SK-N-SH (cell line): ENCODE data around the gene RFNG. TPM values are rescaled to one million over a fixed set of nuclear protein-coding genes. Genes with fewer than 3 reads are reported as not detected.
A peak's percentile ranks its signal among the peaks of the same experiment; 100 is the strongest.

ENCODE experiments used
- CTCF ChIA-PET: fragments of 300-600, 350-600 bp; formaldehyde crosslinking; extraction: SDS; loops from one replicate; lab custom pipeline; 2021; lab: Yijun Ruan, JAX
- POLR2A ChIA-PET: fragments of 350-600 bp; sonication (Branson Sonifier 250); formaldehyde crosslinking; extraction: SDS; loops from one replicate; lab custom pipeline; 2020; ENCODE audit warnings: antibody characterized with exemption, inconsistent platforms; lab: Yijun Ruan, JAX
- DNase-seq: peaks from one replicate; pipeline ENCODE4 v3.0.0; 2012
- H2AFZ ChIP-seq: fragments of 200-600 bp; sonication (generic); 2 replicates; pipeline ENCODE4 v1.8.1; 2016; ENCODE audit warnings: antibody characterized with exemption, mild to moderate bottlenecking, low read depth
- H3F3A ChIP-seq: fragments of 200-600 bp; sonication (generic); replicated peaks from 2 replicates; pipeline ENCODE3; 2016; ENCODE audit warnings: antibody characterized with exemption, mild to moderate bottlenecking; ENCODE audit not compliant: insufficient read depth
- H3K27ac ChIP-seq, 2 experiments: fragments of 200-500 bp in 1 of 2; fragments of 200-600 bp in 1 of 2; sonication (Bioruptor generic) in 1 of 2; sonication (generic), shearing (Covaris generic) in 1 of 2; 2 replicates each; pipeline versions ENCODE4 v1.5.1 to v1.6.1; 2014 to 2016; ENCODE audit warnings: low read depth in 2 of 2, inconsistent platforms in 1 of 2, low read length in 1 of 2, mild to moderate bottlenecking in 1 of 2, mixed read lengths in 1 of 2
- H3K27me3 ChIP-seq: fragments of 200-600 bp; sonication (generic), shearing (Covaris generic); 2 replicates; pipeline ENCODE4 v1.6.1; 2016; ENCODE audit warnings: mixed run types; ENCODE audit not compliant: insufficient read depth
- H3K36me3 ChIP-seq, 2 experiments: fragments of 200-500 bp in 1 of 2; fragments of 200-600 bp in 1 of 2; sonication (Bioruptor generic) in 1 of 2; sonication (generic) in 1 of 2; replicated peaks in 1 of 2; 2 replicates each; pipeline versions ENCODE3 to v1.5.1; 2014 to 2016; ENCODE audit warnings: low read length in 1 of 2, mild to moderate bottlenecking in 1 of 2; ENCODE audit not compliant: insufficient read depth in 2 of 2, control insufficient read depth in 1 of 2
- H3K4me1 ChIP-seq, 2 experiments: fragments of 200-500 bp in 1 of 2; fragments of 200-600 bp in 1 of 2; sonication (Bioruptor generic) in 1 of 2; sonication (generic), shearing (Covaris generic) in 1 of 2; 2 replicates each; pipeline versions ENCODE4 v1.5.1 to v1.6.1; 2014 to 2016; ENCODE audit warnings: low read depth in 1 of 2, low read length in 1 of 2, mixed run types in 1 of 2; ENCODE audit not compliant: insufficient read depth in 2 of 2, control insufficient read depth in 1 of 2
- H3K4me2 ChIP-seq: fragments of 200-600 bp; sonication (generic), shearing (Covaris generic); 2 replicates; pipeline ENCODE4 v1.6.1; 2017; ENCODE audit warnings: mixed run types
- H3K4me3 ChIP-seq, 2 experiments: fragments of 200-500 bp in 1 of 2; fragments of 200-600 bp in 1 of 2; sonication (Bioruptor generic) in 1 of 2; sonication (generic), shearing (Covaris generic) in 1 of 2; 2 replicates each; pipeline versions ENCODE4 v1.5.1 to v1.8.1; 2014 to 2016; ENCODE audit warnings: low read depth in 2 of 2, inconsistent platforms in 1 of 2, low read length in 1 of 2, mild to moderate bottlenecking in 1 of 2, mixed read lengths in 1 of 2, moderate library complexity in 1 of 2
- H3K79me2 ChIP-seq: fragments of 200-600 bp; sonication (generic); 2 replicates; pipeline ENCODE4 v1.8.1; 2017; ENCODE audit warnings: mild to moderate bottlenecking; ENCODE audit not compliant: insufficient read depth
- H3K9ac ChIP-seq: fragments of 200-600 bp; sonication (generic); 2 replicates; pipeline ENCODE4 v1.6.1; 2017; ENCODE audit warnings: mixed run types
- H3K9me2 ChIP-seq: fragments of 200-600 bp; sonication (generic); 2 replicates; pipeline ENCODE4 v1.6.1; 2017; ENCODE audit warnings: mixed run types
- H3K9me3 ChIP-seq: fragments of 200-600 bp; sonication (generic); 2 replicates; pipeline ENCODE4 v1.6.1; 2017; ENCODE audit warnings: mixed run types, mild to moderate bottlenecking, moderate library complexity
- H4K20me1 ChIP-seq: fragments of 200-600 bp; sonication (generic); 2 replicates; pipeline ENCODE4 v1.6.1; 2017; ENCODE audit warnings: mild to moderate bottlenecking, mixed run types; ENCODE audit not compliant: insufficient read depth
- ELF1 ChIP-seq: IDR thresholded peaks from 2 replicates; pipeline ENCODE4 v1.4.0; 2012
- EZH2phosphoT487 ChIP-seq: fragments of 200-600 bp; sonication (generic); IDR thresholded peaks from 2 replicates; pipeline ENCODE4 v1.6.1; 2017; ENCODE audit warnings: low read depth, mixed run types, mild to moderate bottlenecking, antibody characterized with exemption, moderate library complexity, borderline replicate concordance
- FOSL2 ChIP-seq: IDR thresholded peaks from 2 replicates; pipeline ENCODE4 v1.4.0; 2012; ENCODE audit warnings: low read depth, mild to moderate bottlenecking, moderate library complexity, borderline replicate concordance
- FOXJ3 ChIP-seq: sonication (generic); formaldehyde crosslinking; IDR thresholded peaks from 2 replicates; pipeline ENCODE4 v1.5.1; 2020; ENCODE audit warnings: mild to moderate bottlenecking, missing genetic modification reagents
- GABPA ChIP-seq: IDR thresholded peaks from 2 replicates; pipeline ENCODE4 v1.4.0; 2012; ENCODE audit warnings: low read depth, mild to moderate bottlenecking
- MEF2A ChIP-seq: IDR thresholded peaks from 2 replicates; pipeline ENCODE4 v1.4.0; 2012; ENCODE audit warnings: low read depth, borderline replicate concordance
- MXI1 ChIP-seq: IDR thresholded peaks from 2 replicates; pipeline ENCODE4 v1.6.1; 2012; ENCODE audit warnings: mild to moderate bottlenecking, low read depth, low read length, improper control_type of control experiment
- NFIC ChIP-seq: IDR thresholded peaks from 2 replicates; pipeline ENCODE4 v1.4.0; 2012; ENCODE audit warnings: borderline replicate concordance
- RAD21 ChIP-seq: IDR thresholded peaks from 2 replicates; pipeline ENCODE4 v1.6.1; 2012; ENCODE audit warnings: mild to moderate bottlenecking, low read length
- RCOR1 ChIP-seq: fragments of 150-350 bp; IDR thresholded peaks from 2 replicates; pipeline ENCODE4 v1.6.1; 2017; ENCODE audit warnings: antibody characterized with exemption, low read length
- SIN3A ChIP-seq: IDR thresholded peaks from 2 replicates; pipeline ENCODE4 v1.6.1; 2012; ENCODE audit warnings: low read depth, mild to moderate bottlenecking, low read length, moderate library complexity, borderline replicate concordance
- SMC3 ChIP-seq: IDR thresholded peaks from 2 replicates; pipeline ENCODE4 v1.6.1; 2012; ENCODE audit warnings: low read depth, low read length, improper control_type of control experiment
- TCF12 ChIP-seq: IDR thresholded peaks from 2 replicates; pipeline ENCODE4 v1.4.0; 2012
- TEAD4 ChIP-seq: IDR thresholded peaks from 2 replicates; pipeline ENCODE4 v1.4.0; 2012; ENCODE audit warnings: mild to moderate bottlenecking, borderline replicate concordance; ENCODE audit not compliant: insufficient read depth
- WGBS: methylation state at CpG from one replicate; pipeline ENCODE4 v1.1.6; 2017; ENCODE audit warnings: low lambda C conversion rate; 5-methylcytosine and 5-hydroxymethylcytosine counted together
- polyA plus RNA-seq, 3 experiments: library from polyadenylated mRNA; depleted of rRNA; stranded (reverse); fragments of >200 nt; gene quantifications; 2 replicates each; pipeline ENCODE4 v1.2.3, GENCODE V29; 2012
- TF ChIP-seq, protein P1 (sequence below): fragments of 150-350 bp; IDR thresholded peaks from 2 replicates; pipeline ENCODE4 v1.6.1; 2016; ENCODE audit warnings: mild to moderate bottlenecking, low read depth, low read length
- TF ChIP-seq, protein P2 (sequence below): IDR thresholded peaks from 2 replicates; pipeline ENCODE4 v1.4.0; 2012; ENCODE audit warnings: low read depth
- TF ChIP-seq, protein P3 (sequence below): fragments of 150-350 bp; IDR thresholded peaks from 2 replicates; pipeline ENCODE4 v1.6.1; 2017; ENCODE audit warnings: antibody characterized with exemption, low read length, low read depth, borderline replicate concordance

RFNG gene
- polyA plus RNA-seq, 1 of the 3 experiments (the other 2 are of a cell fraction), result 68.6 TPM

DNA sequence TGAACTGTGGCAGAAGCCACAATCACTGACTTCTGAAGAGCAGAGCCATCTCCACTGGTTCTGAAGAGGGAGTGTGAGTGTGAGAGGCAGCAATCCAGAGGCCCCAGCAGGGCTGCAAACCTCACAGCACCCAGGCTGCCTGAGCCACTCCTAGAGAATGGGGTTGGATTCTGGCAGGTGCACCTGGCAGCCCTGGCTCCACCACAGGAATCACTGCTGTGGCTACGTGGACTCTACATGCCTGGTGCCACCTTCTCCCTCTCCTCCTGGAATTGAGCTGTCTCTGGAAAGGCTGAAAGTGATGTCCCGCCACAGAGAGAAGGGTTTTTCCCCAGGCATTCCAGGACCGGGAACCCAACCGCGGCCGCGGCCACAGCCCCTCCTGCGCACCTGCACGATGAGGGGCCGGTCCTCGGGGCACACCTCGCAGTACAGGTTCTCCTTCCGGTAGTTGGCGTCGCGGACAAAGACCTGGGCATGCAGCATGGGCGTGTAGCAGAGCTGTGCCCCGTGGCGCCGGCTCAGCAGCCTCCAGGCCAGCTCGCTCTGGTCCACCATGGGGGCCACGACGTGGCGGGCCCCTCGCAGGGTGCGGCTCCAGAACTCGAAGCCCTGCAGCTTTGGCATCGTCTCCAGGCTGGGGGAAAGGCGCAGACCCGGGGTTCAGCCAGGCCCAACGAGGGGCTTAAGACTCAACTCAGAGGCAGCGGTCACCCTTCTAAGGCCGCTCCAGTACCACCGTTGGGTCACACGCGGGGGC is 13.0 kb upstream of the RFNG start:
- Histone ChIP-seq H3K27ac (no peak overlapping the region), H3K36me3 (peaks cover 16 to 45% of the 10 kb centered on the region in 2 experiments), H3K9me3 (no peaks in the 10 kb centered on the region), H3F3A (peaks cover 18% of the 10 kb centered on the region), H3K4me1 (peaks cover 12 to 21% of the 10 kb centered on the region in 2 experiments; a peak in 2 of 4 replicates), H2AFZ (no peak overlapping the region), H4K20me1 (no peaks in the 10 kb centered on the region), H3K4me2 (peak overlapping the region; percentile 100), H3K9ac (peak overlapping the region; percentile 89), H3K9me2 (no peaks in the 10 kb centered on the region), H3K27me3 (no peaks in the 10 kb centered on the region), H3K4me3 (peak overlapping the region; percentile 81 to 95), H3K79me2 (peaks cover 26% of the 10 kb centered on the region)
- POLR2A ChIA-PET, result interaction anchor here (0.6 kb wide), 1 partner anchor 34 kb away, joined by 3 read pairs; no protein-coding TSS in a partner anchor
- CTCF ChIA-PET, result interaction anchor here (1.2 to 8.0 kb wide), 6 partner anchors 8 to 43 kb away, joined by 3 to 47 read pairs (median 6); partner anchors contain the start of genes DCXR, GPS1, RAC3 and RFNG
- no peak for DNase-seq
- 28% methylated on average over 21 of the region's 36 CpGs for WGBS
- no peak for TF ChIP-seq FOSL2
- TF ChIP-seq TCF12, result no peak
- no peak for TF ChIP-seq RAD21
- TF ChIP-seq, protein P1, sequence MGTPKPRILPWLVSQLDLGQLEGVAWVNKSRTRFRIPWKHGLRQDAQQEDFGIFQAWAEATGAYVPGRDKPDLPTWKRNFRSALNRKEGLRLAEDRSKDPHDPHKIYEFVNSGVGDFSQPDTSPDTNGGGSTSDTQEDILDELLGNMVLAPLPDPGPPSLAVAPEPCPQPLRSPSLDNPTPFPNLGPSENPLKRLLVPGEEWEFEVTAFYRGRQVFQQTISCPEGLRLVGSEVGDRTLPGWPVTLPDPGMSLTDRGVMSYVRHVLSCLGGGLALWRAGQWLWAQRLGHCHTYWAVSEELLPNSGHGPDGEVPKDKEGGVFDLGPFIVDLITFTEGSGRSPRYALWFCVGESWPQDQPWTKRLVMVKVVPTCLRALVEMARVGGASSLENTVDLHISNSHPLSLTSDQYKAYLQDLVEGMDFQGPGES, result no peak
- TF ChIP-seq, protein P2, sequence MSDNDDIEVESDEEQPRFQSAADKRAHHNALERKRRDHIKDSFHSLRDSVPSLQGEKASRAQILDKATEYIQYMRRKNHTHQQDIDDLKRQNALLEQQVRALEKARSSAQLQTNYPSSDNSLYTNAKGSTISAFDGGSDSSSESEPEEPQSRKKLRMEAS, result no peak
- TF ChIP-seq EZH2phosphoT487, result no peak
- no peak for TF ChIP-seq NFIC
- no peak for TF ChIP-seq GABPA
- TF ChIP-seq MXI1, result no peak
- TF ChIP-seq SIN3A, result no peak
- TF ChIP-seq, protein P3, sequence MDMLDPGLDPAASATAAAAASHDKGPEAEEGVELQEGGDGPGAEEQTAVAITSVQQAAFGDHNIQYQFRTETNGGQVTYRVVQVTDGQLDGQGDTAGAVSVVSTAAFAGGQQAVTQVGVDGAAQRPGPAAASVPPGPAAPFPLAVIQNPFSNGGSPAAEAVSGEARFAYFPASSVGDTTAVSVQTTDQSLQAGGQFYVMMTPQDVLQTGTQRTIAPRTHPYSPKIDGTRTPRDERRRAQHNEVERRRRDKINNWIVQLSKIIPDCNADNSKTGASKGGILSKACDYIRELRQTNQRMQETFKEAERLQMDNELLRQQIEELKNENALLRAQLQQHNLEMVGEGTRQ, result no peak
- TF ChIP-seq SMC3, result no peak
- no peak for TF ChIP-seq FOXJ3 (CRISPR knock-in tag)
- TF ChIP-seq ELF1, result no peak
- no peak for TF ChIP-seq TEAD4
- TF ChIP-seq MEF2A, result no peak
- no peak for TF ChIP-seq RCOR1
